Midbrain (tissue), 1 donor: ENCODE measurements around the gene EDDM13.
"Not testable (repeated sequence)": the region's sequence is repeated elsewhere in the genome, so short reads cannot be mapped to it uniquely, and the experiment has no call there.

Source experiments
- DNase-seq: peaks from one replicate; lab custom pipeline; 2025; lab: John Stamatoyannopoulos, UW

EDDM13 gene

GRCh38 chr19:56321989-56322440 is 49.5 kb downstream of the EDDM13 start:
- no peak for DNase-seq

- DNase-seq, result no peak
These were observed 51.9 kb downstream of the EDDM13 start for GRCh38 chr19:56324436-56324835.

GRCh38 chr19:56332695-56333094 is 60.1 kb downstream of the EDDM13 start:
- no peak for DNase-seq

GRCh38 chr19:56333506-56333905 is 61.0 kb downstream of the EDDM13 start:
- DNase-seq, result no peak

GRCh38 chr19:56335371-56335770 is 62.8 kb downstream of the EDDM13 start:
- DNase-seq, result not testable (repeated sequence)

GRCh38 chr19:56337077-56337476 is 64.5 kb downstream of the EDDM13 start:
- not testable (repeated sequence) for DNase-seq

- DNase-seq, result not testable (repeated sequence)
These were observed 66.5 kb downstream of the EDDM13 start for GRCh38 chr19:56339031-56339430.

- no peak for DNase-seq
These were observed 69.4 kb downstream of the EDDM13 start for GRCh38 chr19:56341948-56342347.

GRCh38 chr19:56347163-56347778 is 74.7 kb downstream of the EDDM13 start:
- DNase-seq, result no peak

GRCh38 chr19:56348289-56348877 is 75.8 kb downstream of the EDDM13 start:
- no peak for DNase-seq

GRCh38 chr19:56350416-56351045 is 78.0 kb downstream of the EDDM13 start:
- DNase-seq, result peak; percentile 4

- no peak for DNase-seq
These were observed 78.7 kb downstream of the EDDM13 start for GRCh38 chr19:56351208-56351607.

- DNase-seq, result no peak
These were observed 83.0 kb downstream of the EDDM13 start for GRCh38 chr19:56355517-56355916.

- DNase-seq, result no peak
These were observed 84.4 kb downstream of the EDDM13 start for GRCh38 chr19:56356944-56357343.
